Gastroesophageal sphincter (tissue), 4 donors: ENCODE results near the gene SDHC. TPM values are rescaled to one million over a fixed set of nuclear protein-coding genes. Genes with fewer than 3 reads are reported as not detected.
"Not testable (repeated sequence)": the region's sequence is repeated elsewhere in the genome, so short reads cannot be mapped to it uniquely, and the experiment has no call there.

Experiments
- ATAC-seq: fragments of 150-250 bp; one replicate; pipeline ENCODE4 v1.9.1; 2016; ENCODE audit warnings: mild to moderate bottlenecking, moderate library complexity
- H3K27ac ChIP-seq, 4 donors: fragments of 200-600 bp; sonication (generic) in 3 of 4; 1 replicate in 3 of 4; 2 replicates in 1 of 4; pipeline ENCODE4 v1.5.1; 2016 to 2019
- H3K27me3 ChIP-seq: fragments of 200-600 bp; sonication (generic); one replicate; pipeline ENCODE4 v1.5.1; 2019
- H3K36me3 ChIP-seq, 2 donors: fragments of 200-600 bp; sonication (generic); one replicate each; pipeline ENCODE4 v1.5.1; 2019; ENCODE audit warnings: control low read depth in 1 of 2
- H3K4me1 ChIP-seq, 3 donors: fragments of 200-600 bp; sonication (generic); 1 replicate in 2 of 3; 2 replicates in 1 of 3; pipeline ENCODE4 v1.5.1; 2016 to 2019; ENCODE audit warnings: control low read depth in 2 of 3
- H3K4me3 ChIP-seq, 2 donors: fragments of 200-600 bp; sonication (generic); one replicate each; pipeline ENCODE4 v1.5.1; 2019; ENCODE audit warnings: mild to moderate bottlenecking in 1 of 2, moderate library complexity in 1 of 2
- H3K9me3 ChIP-seq, 3 donors: fragments of 200-600 bp; sonication (generic); one replicate each; pipeline ENCODE4 v1.5.1; 2017 to 2019; ENCODE audit warnings: control low read depth in 2 of 3
- EP300 ChIP-seq: sonication (generic); formaldehyde crosslinking; IDR thresholded peaks from one replicate; pipeline ENCODE4 v1.6.1; 2017; ENCODE audit warnings: antibody characterized with exemption, mild to moderate bottlenecking
- POLR2A ChIP-seq, 2 donors: fragments of 450-650 bp; IDR thresholded peaks; one replicate each; pipeline ENCODE4 v1.6.1; 2017; ENCODE audit warnings: antibody characterized with exemption in 2 of 2, mild to moderate bottlenecking in 2 of 2, moderate library complexity in 1 of 2
- POLR2AphosphoS5 ChIP-seq: sonication (generic); formaldehyde crosslinking; IDR thresholded peaks from one replicate; pipeline ENCODE4 v1.6.1; 2017; ENCODE audit warnings: antibody characterized with exemption
- WGBS, 2 donors: methylation state at CpG; one replicate each; pipeline ENCODE4 v1.1.5; 2018; ENCODE audit warnings: low coverage in 1 of 2; 5-methylcytosine and 5-hydroxymethylcytosine counted together
- total RNA-seq, 4 donors: library from RNA; depleted of rRNA; stranded (reverse); fragments of >200 nt; gene quantifications; one replicate each; pipeline ENCODE4 v1.1.0, GENCODE V29; 2016
- TF ChIP-seq, protein P1 (sequence below), 4 experiments: fragments of 200-600 bp in 2 of 4; fragments of 450-650 bp in 2 of 4; sonication (generic) in 1 of 4; IDR thresholded peaks; one replicate each; pipeline ENCODE4 v1.5.1; 2017 to 2019; ENCODE audit warnings: antibody characterized with exemption in 4 of 4, mild to moderate bottlenecking in 2 of 4, moderate library complexity in 2 of 4

Gene SDHC
- total RNA-seq, 4 donors from 2014 or later = 7.5 to 59.1 (median 37.2) TPM

- TF ChIP-seq, protein P1, sequence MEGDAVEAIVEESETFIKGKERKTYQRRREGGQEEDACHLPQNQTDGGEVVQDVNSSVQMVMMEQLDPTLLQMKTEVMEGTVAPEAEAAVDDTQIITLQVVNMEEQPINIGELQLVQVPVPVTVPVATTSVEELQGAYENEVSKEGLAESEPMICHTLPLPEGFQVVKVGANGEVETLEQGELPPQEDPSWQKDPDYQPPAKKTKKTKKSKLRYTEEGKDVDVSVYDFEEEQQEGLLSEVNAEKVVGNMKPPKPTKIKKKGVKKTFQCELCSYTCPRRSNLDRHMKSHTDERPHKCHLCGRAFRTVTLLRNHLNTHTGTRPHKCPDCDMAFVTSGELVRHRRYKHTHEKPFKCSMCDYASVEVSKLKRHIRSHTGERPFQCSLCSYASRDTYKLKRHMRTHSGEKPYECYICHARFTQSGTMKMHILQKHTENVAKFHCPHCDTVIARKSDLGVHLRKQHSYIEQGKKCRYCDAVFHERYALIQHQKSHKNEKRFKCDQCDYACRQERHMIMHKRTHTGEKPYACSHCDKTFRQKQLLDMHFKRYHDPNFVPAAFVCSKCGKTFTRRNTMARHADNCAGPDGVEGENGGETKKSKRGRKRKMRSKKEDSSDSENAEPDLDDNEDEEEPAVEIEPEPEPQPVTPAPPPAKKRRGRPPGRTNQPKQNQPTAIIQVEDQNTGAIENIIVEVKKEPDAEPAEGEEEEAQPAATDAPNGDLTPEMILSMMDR (IDR thresholded peaks at IDR 0.05) = no peak
- TF ChIP-seq POLR2A (IDR thresholded peaks at IDR 0.05) (no peak), EP300 (no peak), POLR2AphosphoS5 (no peak)
- Histone ChIP-seq H3K4me1 (peaks cover 0 to 15% (median 0%) of the 10 kb centered on the region in 3 donors), H3K27me3 (no peaks in the 10 kb centered on the region), H3K27ac (no peak overlapping the region), H3K9me3 (no peaks in the 10 kb centered on the region), H3K36me3 (no peaks in the 10 kb centered on the region), H3K4me3 (no peak overlapping the region)
- WGBS, 2 donors = 60 to 80% methylated on average over 1 to 5 of the region's 5 CpGs
- no peak for ATAC-seq
Measured at GRCh38 chr1:161378014-161378413, 63.8 kb downstream of the SDHC start.

- no peaks in the 10 kb centered on the region for H3K36me3 ChIP-seq
- ATAC-seq = no peak
- H3K4me1 ChIP-seq = peaks cover 0 to 18% (median 0%) of the 10 kb centered on the region in 3 donors
- no peak overlapping the region for H3K4me3 ChIP-seq
- 50% methylated on average over 10 of the region's 18 CpGs; no CpG with 5 or more reads in 1 of the 2 donors for WGBS, 2 donors
- H3K27me3 ChIP-seq = no peaks in the 10 kb centered on the region
- no peak overlapping the region for H3K27ac ChIP-seq
- no peaks in the 10 kb centered on the region for H3K9me3 ChIP-seq
- TF ChIP-seq, protein P1 (IDR thresholded peaks at IDR 0.05) = no peak
- TF ChIP-seq EP300 = no peak
- TF ChIP-seq POLR2A (IDR thresholded peaks at IDR 0.05) = no peak
Measured at GRCh38 chr1:161379071-161379470, 64.9 kb downstream of the SDHC start.

- peak overlapping the region in 2 of 4 donors; percentile 49 to 62 for H3K27ac ChIP-seq
- WGBS, 2 donors = 23 to 35% methylated on average over 5 to 6 of the region's 6 CpGs
Measured at GRCh38 chr1:161381707-161382106, 67.5 kb downstream of the SDHC start.

GRCh38 chr1:161382214-161383019, 68.2 kb downstream of the SDHC start:
- Histone ChIP-seq H3K36me3 (no peaks in the 10 kb centered on the region), H3K27ac (peak overlapping the region in 3 of 4 donors; percentile 49 to 62 (median 50)), H3K4me3 (no peak overlapping the region), H3K4me1 (peaks cover 0 to 18% (median 0%) of the 10 kb centered on the region in 3 donors), H3K9me3 (no peaks in the 10 kb centered on the region), H3K27me3 (no peaks in the 10 kb centered on the region)
- WGBS, 2 donors = 0 to 33% methylated on average over 1 to 3 of the region's 4 CpGs
- TF ChIP-seq, protein P1 (IDR thresholded peaks at IDR 0.05) = peak; percentile 61 to 80 (median 71)
- TF ChIP-seq POLR2A (IDR thresholded peaks at IDR 0.05) (no peak), EP300 (no peak), POLR2AphosphoS5 (peak; percentile 35)
- peak; percentile 86 for ATAC-seq

More at GRCh38 chr1:161381707-161382106, 67.5 kb downstream of the SDHC start:
- TF ChIP-seq POLR2A (IDR thresholded peaks at IDR 0.05) (no peak), EP300 (no peak), POLR2AphosphoS5 (no peak)
- TF ChIP-seq, protein P1 (IDR thresholded peaks at IDR 0.05) = no peak
- peaks cover 0 to 18% (median 0%) of the 10 kb centered on the region in 3 donors for H3K4me1 ChIP-seq
- H3K27me3 ChIP-seq = no peaks in the 10 kb centered on the region
- no peak for ATAC-seq
- H3K4me3 ChIP-seq = no peak overlapping the region
- no peaks in the 10 kb centered on the region for H3K9me3 ChIP-seq
- H3K36me3 ChIP-seq = no peaks in the 10 kb centered on the region

GRCh38 chr1:161388639-161389038, 74.5 kb downstream of the SDHC start:
- TF ChIP-seq POLR2A (IDR thresholded peaks at IDR 0.05) (no peak), EP300 (no peak), POLR2AphosphoS5 (no peak)
- TF ChIP-seq, protein P1 (IDR thresholded peaks at IDR 0.05) = no peak
- H3K27ac ChIP-seq = peak overlapping the region in 3 of 4 donors; percentile 88 to 96 (median 92)

DNA sequence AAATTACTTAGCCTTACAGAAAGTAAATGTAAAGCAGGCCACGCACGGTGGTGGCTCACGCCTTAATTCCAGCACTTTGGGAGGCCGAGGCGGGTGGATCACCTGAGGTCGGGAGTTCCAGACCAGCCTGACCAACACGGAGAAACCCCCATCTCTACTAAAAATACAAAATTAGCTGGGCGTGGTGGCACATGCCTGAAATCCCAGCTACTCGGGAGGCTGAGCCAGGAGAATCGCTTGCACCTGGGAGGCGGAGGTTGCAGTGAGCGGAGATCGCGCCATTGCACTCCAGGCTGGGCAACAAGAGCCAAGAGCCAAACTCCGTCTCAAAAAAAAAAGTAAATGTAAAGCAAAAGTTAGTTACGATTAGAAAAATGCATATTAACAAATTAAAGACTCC, 75.0 kb downstream of the SDHC start:
- not testable (repeated sequence) for H3K27me3 ChIP-seq, ATAC-seq, H3K36me3 ChIP-seq, H3K9me3 ChIP-seq
- Histone ChIP-seq H3K27ac (peak overlapping the region; percentile 72 to 96 (median 90)), H3K4me1 (peaks cover 0 to 17% (median 0%) of the 10 kb centered on the region in 3 donors), H3K4me3 (peak overlapping the region; percentile 42 to 54)
- WGBS, 2 donors = 66% methylated on average over 3 to 13 of the region's 16 CpGs

More at GRCh38 chr1:161388639-161389038, 74.5 kb downstream of the SDHC start:
- no peak for ATAC-seq
- WGBS, 2 donors = 90 to 100% methylated on average over 1 to 3 of the region's 3 CpGs
- H3K36me3 ChIP-seq = no peaks in the 10 kb centered on the region
- H3K27me3 ChIP-seq = no peaks in the 10 kb centered on the region
- H3K4me1 ChIP-seq = peaks cover 0 to 17% (median 0%) of the 10 kb centered on the region in 3 donors
- no peaks in the 10 kb centered on the region for H3K9me3 ChIP-seq
- H3K4me3 ChIP-seq = no peak overlapping the region
